HepG2 (cell line): ENCODE results near the gene CCDC158. TPM values are rescaled to one million over a fixed set of nuclear protein-coding genes. Genes with fewer than 3 reads are reported as not detected.

Source experiments
- ATAC-seq: fragments of 200-7000 bp; cut with Tn5 transposase; 3 replicates; pipeline ENCODE4 v1.9.1; 2020; ENCODE audit warnings: mild to moderate bottlenecking, moderate library complexity
- BruUV-seq: library from RNA; stranded (reverse); fragments of 400-500 nt; replicated peaks from 2 replicates; lab custom pipeline; 2021; lab: Mats Ljungman, UMichigan
- CTCF ChIA-PET: fragments of 300-600 bp; formaldehyde crosslinking; extraction: SDS; loops from one replicate; lab custom pipeline; 2021; ENCODE audit warnings: low total read pairs, inconsistent platforms, low intra/inter-chr PET ratio; lab: Yijun Ruan, JAX
- POLR2A ChIA-PET: fragments of 350-600 bp; sonication (Branson Sonifier 250); formaldehyde crosslinking; loops from one replicate; lab custom pipeline; 2020; ENCODE audit warnings: antibody characterized with exemption, inconsistent platforms; lab: Yijun Ruan, JAX
- DNase-seq: peaks from one replicate; pipeline ENCODE4 v3.0.0-alpha.2; 2015; ENCODE audit warnings: low spot score
- FAIRE-seq: peaks from 3 replicates; lab custom pipeline; 2011; peaks lifted over from hg19 to GRCh38; lab: Jason Lieb, UNC
- H2AFZ ChIP-seq: one replicate; pipeline ENCODE4 v1.6.1; 2011; ENCODE audit warnings: low read length, inconsistent platforms
- H3K27ac ChIP-seq: fragments of 300-600 bp; 3 replicates; pipeline ENCODE4 v1.8.0; 2011; ENCODE audit warnings: mixed run types, mild to moderate bottlenecking, mixed read lengths, low read length, inconsistent platforms; ENCODE audit not compliant: insufficient read depth; ENCODE audit errors: extremely low read length
- H3K27me3 ChIP-seq, 2 experiments: fragments of 200-600 bp in 1 of 2; 2 replicates in 1 of 2; 3 replicates in 1 of 2; pipeline versions ENCODE4 v1.6.0 to v1.8.0; 2011; ENCODE audit warnings: low read length in 2 of 2, mild to moderate bottlenecking in 2 of 2, moderate library complexity in 2 of 2, inconsistent platforms in 1 of 2; ENCODE audit not compliant: insufficient read depth in 2 of 2, control insufficient read depth in 1 of 2
- H3K36me3 ChIP-seq, 2 experiments: fragments of 200-600 bp in 1 of 2; replicated peaks in 1 of 2; 2 replicates in 1 of 2; 3 replicates in 1 of 2; pipeline versions ENCODE4 v1.5.1 to v1.8.0; 2011; ENCODE audit warnings: low read length in 2 of 2, inconsistent platforms in 1 of 2; ENCODE audit not compliant: insufficient read depth in 2 of 2, control insufficient read depth in 1 of 2
- H3K4me1 ChIP-seq: 2 replicates; pipeline ENCODE4 v1.5.1; 2012; ENCODE audit warnings: low read length, inconsistent platforms; ENCODE audit not compliant: insufficient read depth
- H3K4me2 ChIP-seq: 2 replicates; pipeline ENCODE4 v1.6.0; 2011; ENCODE audit warnings: low read depth, low read length, inconsistent platforms
- H3K4me3 ChIP-seq, 3 experiments: fragments of 200-600 bp in 1 of 3; sonication (generic), shearing (Covaris generic) in 1 of 3; replicated peaks in 1 of 3; 2 replicates each; pipeline ENCODE4 v1.5.1; 2011 to 2016; ENCODE audit warnings: low read length in 3 of 3, inconsistent platforms in 2 of 3, low read depth in 2 of 3, mild to moderate bottlenecking in 2 of 3, control low read depth in 1 of 3, mixed read lengths in 1 of 3; ENCODE audit not compliant: insufficient read depth in 1 of 3
- H3K79me2 ChIP-seq: one replicate; pipeline ENCODE4 v1.6.1; 2011; ENCODE audit warnings: low read length, inconsistent platforms; ENCODE audit not compliant: insufficient read depth
- H3K9ac ChIP-seq: 2 replicates; pipeline ENCODE4 v1.6.0; 2011; ENCODE audit warnings: mild to moderate bottlenecking, low read depth, low read length, inconsistent platforms; ENCODE audit not compliant: insufficient read depth
- H3K9me3 ChIP-seq: 2 replicates; pipeline ENCODE4 v1.5.1; 2012; ENCODE audit warnings: mild to moderate bottlenecking, low read length
- H4K20me1 ChIP-seq: 2 replicates; pipeline ENCODE4 v1.6.0; 2011; ENCODE audit warnings: inconsistent platforms, mild to moderate bottlenecking, low read length, moderate library complexity; ENCODE audit not compliant: insufficient read depth
- CEBPB ChIP-seq: IDR thresholded peaks from 2 replicates; pipeline ENCODE4 v1.6.1; 2011; ENCODE audit warnings: low read depth, low read length, improper control_type of control experiment, borderline replicate concordance
- JUNB ChIP-seq: sonication (generic); formaldehyde crosslinking; IDR thresholded peaks from 2 replicates; pipeline ENCODE4 v1.8.0; 2022; ENCODE audit warnings: missing genetic modification reagents, mild to moderate bottlenecking, borderline replicate concordance
- NFYB ChIP-seq: sonication (generic); formaldehyde crosslinking; IDR thresholded peaks from 2 replicates; pipeline ENCODE4 v1.4.0; 2020; ENCODE audit warnings: missing genetic modification reagents
- NR2C2 ChIP-seq: sonication (generic); formaldehyde crosslinking; IDR thresholded peaks from 2 replicates; pipeline ENCODE4 v1.4.0; 2020; ENCODE audit warnings: missing genetic modification reagents, mild to moderate bottlenecking, moderate library complexity, borderline replicate concordance
- RARA ChIP-seq: IDR thresholded peaks from 2 replicates; pipeline ENCODE4 v1.6.1; 2016; ENCODE audit warnings: missing genetic modification reagents, missing compliant biosample characterization
- ZFP36L2 ChIP-seq: sonication (generic); formaldehyde crosslinking; IDR thresholded peaks from 2 replicates; pipeline ENCODE4 v1.4.0; 2020; ENCODE audit warnings: missing genetic modification reagents
- ZFP41 ChIP-seq: sonication (generic); formaldehyde crosslinking; IDR thresholded peaks from 2 replicates; pipeline ENCODE4 v1.4.0; 2020; ENCODE audit warnings: mild to moderate bottlenecking, missing genetic modification reagents, borderline replicate concordance
- ZKSCAN1 ChIP-seq: fragments of 150-350 bp; IDR thresholded peaks from 2 replicates; pipeline ENCODE4 v1.6.1; 2014; ENCODE audit warnings: low read length
- ZNF207 ChIP-seq: fragments of 450-650 bp; IDR thresholded peaks from 2 replicates; pipeline ENCODE4 v1.6.1; 2016; ENCODE audit warnings: antibody characterized with exemption, borderline replicate concordance
- ZNF775 ChIP-seq: sonication (generic); formaldehyde crosslinking; IDR thresholded peaks from 2 replicates; pipeline ENCODE4 v1.4.0; 2020; ENCODE audit warnings: missing genetic modification reagents, mild to moderate bottlenecking, moderate library complexity, borderline replicate concordance
- ZNF777 ChIP-seq: sonication (generic); formaldehyde crosslinking; IDR thresholded peaks from 2 replicates; pipeline ENCODE4 v1.4.0; 2020; ENCODE audit warnings: missing genetic modification reagents
- WGBS: methylation state at CpG from one replicate; pipeline ENCODE4 v1.1.6; 2017; ENCODE audit warnings: low lambda C conversion rate; 5-methylcytosine and 5-hydroxymethylcytosine counted together
- in situ Hi-C: cut with HindIII; loops from 2 replicates; pipeline ENCODE4 v1.10.0; 2017; ENCODE audit warnings: low pct_unique_long_range_greater_than_20kb; ENCODE audit not compliant: extremely low pct_ligation_motif_present
- intact Hi-C: fragments of 100-400 bp; cut with micrococcal nuclease; formaldehyde crosslinking; loops from one replicate; pipeline ENCODE4 v1.10.0; 2022; ENCODE audit not compliant: unreplicated experiment
- polyA plus RNA-seq, 8 experiments: library from polyadenylated mRNA; depleted of rRNA in 3 of 8; stranded (reverse) in 7 of 8; unstranded in 1 of 8; fragments of >200 nt; fragmentation: Illumina TruSeq in 4 of 8; extraction: Trizol in 4 of 8; gene quantifications; 2 replicates each; pipeline versions ENCODE4 v1.2.1 to v1.2.3, GENCODE V29; 2011 to 2016; ENCODE audit warnings: low read depth in 4 of 8, missing spikeins in 1 of 8, mixed read lengths in 1 of 8; ENCODE audit not compliant: insufficient read depth in 1 of 8
- total RNA-seq, 5 experiments: library from RNA; depleted of rRNA; stranded (reverse); fragments of >200 nt; fragmentation: Illumina TruSeq; extraction: Trizol; gene quantifications; 2 replicates each; pipeline ENCODE4 v1.2.3, GENCODE V29; 2016; ENCODE audit warnings: low read depth in 1 of 5
- TF ChIP-seq, protein P1 (sequence below): IDR thresholded peaks from 2 replicates; pipeline ENCODE4 v1.6.1; 2016; ENCODE audit warnings: mild to moderate bottlenecking
- TF ChIP-seq, protein P2 (sequence below): sonication (generic); formaldehyde crosslinking; IDR thresholded peaks from 2 replicates; pipeline ENCODE4 v1.5.1; 2020; ENCODE audit warnings: mild to moderate bottlenecking, moderate library complexity, missing genetic modification reagents
- TF ChIP-seq, protein P3 (sequence below): sonication (generic); formaldehyde crosslinking; IDR thresholded peaks from 2 replicates; pipeline ENCODE4 v1.9.0; 2021; ENCODE audit warnings: missing genetic modification reagents, borderline replicate concordance
- TF ChIP-seq, protein P4 (sequence below): sonication (generic); formaldehyde crosslinking; IDR thresholded peaks from 2 replicates; pipeline ENCODE4 v1.4.0; 2020; ENCODE audit warnings: missing genetic modification reagents

The CCDC158 gene
- total and polyA plus RNA-seq, 2 of the 13 experiments (the other 11 are each of a cell fraction or from before 2014, with no cell fraction given): not detected

DNA sequence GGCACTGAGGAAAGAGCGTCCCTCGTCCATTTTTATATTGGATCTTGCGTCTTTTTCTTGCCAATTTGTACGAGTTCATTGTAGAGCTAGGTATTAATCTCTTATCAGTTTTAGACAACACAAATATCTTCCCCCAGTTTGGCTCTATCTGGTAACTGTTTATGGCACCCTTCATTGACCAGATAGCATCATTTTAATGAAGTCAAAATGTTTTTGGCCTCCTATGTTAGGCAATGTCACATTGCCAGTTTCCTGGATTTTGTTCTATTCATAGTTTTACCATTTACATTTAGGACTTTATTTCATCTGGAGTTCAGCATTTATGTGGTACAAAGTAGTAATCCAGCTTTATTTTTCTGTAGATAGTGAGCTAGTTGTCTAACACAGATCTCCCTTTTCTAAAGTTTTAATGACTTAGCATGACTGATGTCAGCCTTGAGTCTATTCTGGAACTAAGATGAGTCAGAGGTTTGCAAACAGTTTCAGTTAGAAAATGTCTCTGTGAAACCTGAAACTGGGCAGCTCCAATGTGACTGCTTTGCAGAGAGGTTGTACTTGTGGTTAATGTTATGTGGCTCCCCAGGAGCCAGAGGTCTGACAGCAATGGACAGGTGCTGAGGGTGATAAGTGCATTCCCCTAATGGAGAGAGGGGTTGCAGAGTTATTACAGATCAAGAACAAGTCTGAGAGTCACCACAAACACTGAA is 119.7 kb downstream of the CCDC158 start (continued):
- TF ChIP-seq NFYB (CRISPR knock-in tag) (no peak), JUNB (CRISPR knock-in tag) (peak; percentile 61; the same call in 1 of the 2 replicates), NR2C2 (CRISPR knock-in tag) (no peak)
- TF ChIP-seq, protein P1, sequence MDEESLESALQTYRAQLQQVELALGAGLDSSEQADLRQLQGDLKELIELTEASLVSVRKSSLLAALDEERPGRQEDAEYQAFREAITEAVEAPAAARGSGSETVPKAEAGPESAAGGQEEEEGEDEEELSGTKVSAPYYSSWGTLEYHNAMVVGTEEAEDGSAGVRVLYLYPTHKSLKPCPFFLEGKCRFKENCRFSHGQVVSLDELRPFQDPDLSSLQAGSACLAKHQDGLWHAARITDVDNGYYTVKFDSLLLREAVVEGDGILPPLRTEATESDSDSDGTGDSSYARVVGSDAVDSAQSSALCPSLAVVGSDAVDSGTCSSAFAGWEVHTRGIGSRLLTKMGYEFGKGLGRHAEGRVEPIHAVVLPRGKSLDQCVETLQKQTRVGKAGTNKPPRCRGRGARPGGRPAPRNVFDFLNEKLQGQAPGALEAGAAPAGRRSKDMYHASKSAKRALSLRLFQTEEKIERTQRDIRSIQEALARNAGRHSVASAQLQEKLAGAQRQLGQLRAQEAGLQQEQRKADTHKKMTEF: peak; percentile 57; the same call in 1 of the 2 replicates
- TF ChIP-seq, protein P2, sequence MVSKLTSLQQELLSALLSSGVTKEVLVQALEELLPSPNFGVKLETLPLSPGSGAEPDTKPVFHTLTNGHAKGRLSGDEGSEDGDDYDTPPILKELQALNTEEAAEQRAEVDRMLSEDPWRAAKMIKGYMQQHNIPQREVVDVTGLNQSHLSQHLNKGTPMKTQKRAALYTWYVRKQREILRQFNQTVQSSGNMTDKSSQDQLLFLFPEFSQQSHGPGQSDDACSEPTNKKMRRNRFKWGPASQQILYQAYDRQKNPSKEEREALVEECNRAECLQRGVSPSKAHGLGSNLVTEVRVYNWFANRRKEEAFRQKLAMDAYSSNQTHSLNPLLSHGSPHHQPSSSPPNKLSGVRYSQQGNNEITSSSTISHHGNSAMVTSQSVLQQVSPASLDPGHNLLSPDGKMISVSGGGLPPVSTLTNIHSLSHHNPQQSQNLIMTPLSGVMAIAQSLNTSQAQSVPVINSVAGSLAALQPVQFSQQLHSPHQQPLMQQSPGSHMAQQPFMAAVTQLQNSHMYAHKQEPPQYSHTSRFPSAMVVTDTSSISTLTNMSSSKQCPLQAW (CRISPR knock-in tag): 0 out of 2 replicates have a peak, but pooled peaks have one; percentile 31

DNA sequence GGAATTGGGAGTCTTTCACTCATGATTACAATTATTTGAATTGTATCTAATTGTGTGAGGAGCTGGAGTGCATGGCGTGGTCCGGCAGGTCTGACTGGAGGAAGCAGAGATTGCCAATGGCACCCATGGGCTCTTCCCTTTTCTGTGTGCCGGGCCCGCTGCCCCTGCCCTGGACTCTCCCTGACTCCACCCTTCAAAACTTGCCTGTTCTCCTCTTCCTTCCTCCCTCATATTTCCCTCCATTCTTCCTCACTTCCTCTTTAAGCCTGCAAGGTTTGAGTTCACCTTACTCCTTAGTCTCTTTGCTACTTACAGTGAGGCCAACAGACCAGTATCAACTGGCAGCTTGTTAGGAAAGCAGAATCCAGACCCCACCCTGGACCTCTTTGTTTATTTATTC is 120.9 kb downstream of the CCDC158 start:
- ChIA-PET CTCF (no interaction called here), POLR2A (no interaction called here)
- Histone ChIP-seq H3K4me3 (no peak overlapping the region), H3K27me3 (no peaks in the 10 kb centered on the region), H2AFZ (no peak overlapping the region), H3K9me3 (peaks cover 13% of the 10 kb centered on the region), H3K36me3 (no peaks in the 10 kb centered on the region), H3K27ac (no peak overlapping the region), H4K20me1 (no peaks in the 10 kb centered on the region), H3K4me2 (no peak overlapping the region), H3K79me2 (no peaks in the 10 kb centered on the region), H3K9ac (no peak overlapping the region), H3K4me1 (peaks cover 32% of the 10 kb centered on the region)
- no TSS peak for BruUV-seq
- intact Hi-C loops (loop anchor here (2.0 kb wide), 1 partner anchor 47 kb away; no protein-coding TSS in a partner anchor), in situ Hi-C loops (loop anchor here (10.0 kb wide), 1 partner anchor 125 kb away; no protein-coding TSS in a partner anchor)
- no peak for ATAC-seq
- DNase-seq: no peak
- 94% methylated on average over 4 of the region's 4 CpGs for WGBS
- FAIRE-seq: no peak
- TF ChIP-seq, protein P3, sequence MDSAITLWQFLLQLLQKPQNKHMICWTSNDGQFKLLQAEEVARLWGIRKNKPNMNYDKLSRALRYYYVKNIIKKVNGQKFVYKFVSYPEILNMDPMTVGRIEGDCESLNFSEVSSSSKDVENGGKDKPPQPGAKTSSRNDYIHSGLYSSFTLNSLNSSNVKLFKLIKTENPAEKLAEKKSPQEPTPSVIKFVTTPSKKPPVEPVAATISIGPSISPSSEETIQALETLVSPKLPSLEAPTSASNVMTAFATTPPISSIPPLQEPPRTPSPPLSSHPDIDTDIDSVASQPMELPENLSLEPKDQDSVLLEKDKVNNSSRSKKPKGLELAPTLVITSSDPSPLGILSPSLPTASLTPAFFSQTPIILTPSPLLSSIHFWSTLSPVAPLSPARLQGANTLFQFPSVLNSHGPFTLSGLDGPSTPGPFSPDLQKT (CRISPR knock-in tag): no peak
- no peak for TF ChIP-seq ZNF775 (CRISPR knock-in tag)
- no peak for TF ChIP-seq ZKSCAN1
- TF ChIP-seq ZNF777: no peak
- TF ChIP-seq ZFP36L2: no peak
- TF ChIP-seq, protein P4, sequence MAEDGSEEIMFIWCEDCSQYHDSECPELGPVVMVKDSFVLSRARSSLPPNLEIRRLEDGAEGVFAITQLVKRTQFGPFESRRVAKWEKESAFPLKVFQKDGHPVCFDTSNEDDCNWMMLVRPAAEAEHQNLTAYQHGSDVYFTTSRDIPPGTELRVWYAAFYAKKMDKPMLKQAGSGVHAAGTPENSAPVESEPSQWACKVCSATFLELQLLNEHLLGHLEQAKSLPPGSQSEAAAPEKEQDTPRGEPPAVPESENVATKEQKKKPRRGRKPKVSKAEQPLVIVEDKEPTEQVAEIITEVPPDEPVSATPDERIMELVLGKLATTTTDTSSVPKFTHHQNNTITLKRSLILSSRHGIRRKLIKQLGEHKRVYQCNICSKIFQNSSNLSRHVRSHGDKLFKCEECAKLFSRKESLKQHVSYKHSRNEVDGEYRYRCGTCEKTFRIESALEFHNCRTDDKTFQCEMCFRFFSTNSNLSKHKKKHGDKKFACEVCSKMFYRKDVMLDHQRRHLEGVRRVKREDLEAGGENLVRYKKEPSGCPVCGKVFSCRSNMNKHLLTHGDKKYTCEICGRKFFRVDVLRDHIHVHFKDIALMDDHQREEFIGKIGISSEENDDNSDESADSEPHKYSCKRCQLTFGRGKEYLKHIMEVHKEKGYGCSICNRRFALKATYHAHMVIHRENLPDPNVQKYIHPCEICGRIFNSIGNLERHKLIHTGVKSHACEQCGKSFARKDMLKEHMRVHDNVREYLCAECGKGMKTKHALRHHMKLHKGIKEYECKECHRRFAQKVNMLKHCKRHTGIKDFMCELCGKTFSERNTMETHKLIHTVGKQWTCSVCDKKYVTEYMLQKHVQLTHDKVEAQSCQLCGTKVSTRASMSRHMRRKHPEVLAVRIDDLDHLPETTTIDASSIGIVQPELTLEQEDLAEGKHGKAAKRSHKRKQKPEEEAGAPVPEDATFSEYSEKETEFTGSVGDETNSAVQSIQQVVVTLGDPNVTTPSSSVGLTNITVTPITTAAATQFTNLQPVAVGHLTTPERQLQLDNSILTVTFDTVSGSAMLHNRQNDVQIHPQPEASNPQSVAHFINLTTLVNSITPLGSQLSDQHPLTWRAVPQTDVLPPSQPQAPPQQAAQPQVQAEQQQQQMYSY: no peak
- no peak for TF ChIP-seq ZNF207
- no peak for TF ChIP-seq RARA
- TF ChIP-seq CEBPB: no peak
- TF ChIP-seq ZFP41: no peak
